GM18951 (cell line): ENCODE results near the gene TBATA.
"Not testable (repeated sequence)": the region's sequence is repeated elsewhere in the genome, so short reads cannot be mapped to it uniquely, and the experiment has no call there.

ENCODE experiments used
- POLR2A ChIP-seq: IDR thresholded peaks from 4 replicates; pipeline ENCODE4 v1.6.1; 2011; ENCODE audit warnings: mild to moderate bottlenecking; ENCODE audit not compliant: insufficient read length, insufficient read depth; ENCODE audit errors: extremely low read depth
- in situ Hi-C: fragments of 300-500 bp; cut with MboI; formaldehyde crosslinking; loops from one replicate; pipeline ENCODE4 v1.12.0; 2022; ENCODE audit warnings: low sequenced_read_pairs, mixed read lengths, inconsistent platforms; ENCODE audit not compliant: unreplicated experiment

TBATA gene

DNA sequence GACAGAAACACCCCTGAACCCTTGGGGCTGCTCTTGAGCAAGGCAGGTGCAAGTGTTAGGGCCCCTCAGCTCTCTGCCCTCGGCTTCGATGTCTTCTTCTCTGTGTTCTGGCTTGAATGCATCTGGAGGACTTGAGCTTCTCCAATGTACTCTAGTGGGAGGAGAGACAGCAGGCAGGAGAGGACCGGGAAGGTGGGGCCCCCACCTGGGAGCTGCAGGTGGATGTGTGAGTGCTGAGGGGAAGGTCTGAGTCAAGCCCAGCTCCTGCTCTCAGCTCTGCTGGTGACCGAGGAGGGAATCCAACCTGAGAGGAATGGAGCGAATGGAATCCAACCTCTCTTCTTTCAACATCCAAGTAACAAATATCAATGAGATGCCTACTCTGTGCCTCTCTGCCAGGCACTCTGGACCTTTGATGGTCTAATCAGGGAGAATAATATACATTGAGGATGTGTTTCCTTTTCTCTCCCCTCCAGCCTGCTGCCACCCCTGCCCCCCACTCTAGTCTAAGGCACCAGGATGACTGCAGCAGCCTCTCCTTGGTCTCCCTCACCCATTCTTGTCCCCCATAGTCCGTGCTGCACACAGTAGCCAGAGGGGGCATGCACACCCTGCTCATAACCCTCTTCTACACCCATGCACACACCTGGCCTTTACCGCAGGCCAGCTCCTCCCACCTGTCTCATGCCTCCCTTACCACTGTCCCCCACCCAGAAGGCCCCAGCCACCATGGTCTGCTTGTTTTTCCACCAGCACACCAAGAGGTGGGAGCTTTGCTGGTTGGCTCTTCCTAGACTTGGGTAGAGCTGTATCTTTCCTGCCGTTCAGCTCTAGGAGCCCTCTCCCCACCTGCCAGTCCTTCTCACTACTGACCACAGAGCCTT is 13.6 kb downstream of the TBATA start:
- no peak for TF ChIP-seq POLR2A
- in situ Hi-C loops: no loop called here

DNA sequence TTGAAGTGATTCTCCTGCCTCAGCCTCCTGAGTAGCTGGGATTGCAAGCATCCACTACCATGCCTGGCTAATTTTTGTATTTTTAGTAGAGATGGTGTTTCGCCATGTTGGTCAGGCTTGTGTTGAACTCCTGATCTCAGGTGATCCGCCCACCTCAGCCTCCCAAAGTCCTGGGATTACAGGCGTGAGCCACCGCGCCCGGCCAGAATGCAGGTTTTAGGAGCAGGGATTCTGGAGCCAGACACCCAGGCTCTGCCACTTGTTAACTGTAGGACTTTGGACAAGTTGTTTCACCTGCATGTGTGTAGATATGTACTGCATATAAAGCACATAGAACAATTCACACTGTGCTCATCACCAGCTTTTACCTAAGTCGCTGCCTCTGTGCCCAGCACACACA is 14.7 kb downstream of the TBATA start:
- in situ Hi-C loops: not testable (repeated sequence)

DNA sequence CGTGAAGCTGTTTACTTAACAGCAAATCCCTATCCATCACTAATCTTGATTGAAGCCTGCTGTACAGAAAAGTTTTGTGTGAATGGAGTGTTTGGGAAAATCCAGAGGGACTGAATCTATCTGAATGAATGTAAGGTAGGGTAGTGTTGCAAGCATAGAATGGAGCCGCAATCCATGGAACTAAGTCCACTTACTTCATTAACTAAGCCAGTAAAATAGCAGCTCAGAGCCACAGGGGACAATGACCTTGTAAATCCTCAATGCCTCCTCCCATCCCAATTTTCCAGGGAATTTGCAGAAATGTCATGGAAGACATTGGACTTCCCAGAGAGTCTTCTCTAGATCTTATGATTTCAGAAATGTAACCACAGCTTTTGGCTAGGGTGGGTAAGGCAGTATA is 15.2 kb downstream of the TBATA start:
- in situ Hi-C loops: no loop called here
- no peak for TF ChIP-seq POLR2A

DNA sequence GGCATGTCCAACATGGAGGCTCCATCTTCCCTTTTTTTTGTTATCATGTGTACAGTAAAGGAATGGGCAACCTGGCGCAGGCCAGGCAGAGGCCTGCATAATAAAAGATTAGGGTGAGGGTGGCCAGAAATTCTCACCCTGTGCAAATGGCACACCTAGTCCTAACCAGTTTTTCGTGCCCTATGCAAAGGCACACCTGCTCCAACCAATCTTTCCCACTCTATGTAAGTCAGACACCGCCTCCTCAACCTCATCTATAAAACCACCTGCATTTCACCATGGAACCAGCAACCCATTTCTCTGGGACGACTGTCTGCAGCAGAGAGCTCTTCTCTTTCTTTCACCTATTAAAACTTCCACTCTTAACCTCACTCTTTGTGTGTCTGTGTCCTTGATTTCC is 16.1 kb downstream of the TBATA start:
- in situ Hi-C loops: no loop called here
- TF ChIP-seq POLR2A: no peak

DNA sequence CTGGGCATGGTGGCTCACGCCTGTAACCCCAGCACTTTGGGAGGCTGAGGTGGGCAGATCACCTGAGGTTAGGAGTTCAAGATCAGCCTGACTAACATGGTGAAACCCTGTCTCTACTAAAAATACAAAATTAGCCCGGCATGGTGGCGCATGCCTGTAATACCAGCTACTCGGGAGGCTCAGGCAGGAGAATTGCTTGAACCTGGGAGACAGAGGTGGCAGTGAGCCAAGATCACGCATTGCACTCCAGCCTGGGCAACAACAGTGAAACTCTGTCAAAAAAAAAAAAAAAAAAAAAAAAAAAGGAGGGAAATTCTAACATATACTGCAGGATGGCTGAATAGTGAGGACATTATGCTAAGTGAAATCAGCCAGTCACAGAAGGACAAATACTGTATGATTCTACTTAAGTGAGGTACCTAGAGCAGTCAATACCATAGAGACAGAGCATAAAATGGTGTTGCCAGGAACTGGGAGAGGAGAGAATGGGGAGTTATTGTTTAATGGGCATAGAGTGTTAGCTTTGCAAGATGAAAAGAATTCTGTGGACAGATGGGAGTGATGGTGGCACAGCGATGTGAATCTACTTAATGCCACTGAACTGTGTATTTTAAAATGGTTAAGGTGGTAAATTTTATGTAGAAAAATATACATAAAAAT is 17.0 kb downstream of the TBATA start:
- in situ Hi-C loops: not testable (repeated sequence)

DNA sequence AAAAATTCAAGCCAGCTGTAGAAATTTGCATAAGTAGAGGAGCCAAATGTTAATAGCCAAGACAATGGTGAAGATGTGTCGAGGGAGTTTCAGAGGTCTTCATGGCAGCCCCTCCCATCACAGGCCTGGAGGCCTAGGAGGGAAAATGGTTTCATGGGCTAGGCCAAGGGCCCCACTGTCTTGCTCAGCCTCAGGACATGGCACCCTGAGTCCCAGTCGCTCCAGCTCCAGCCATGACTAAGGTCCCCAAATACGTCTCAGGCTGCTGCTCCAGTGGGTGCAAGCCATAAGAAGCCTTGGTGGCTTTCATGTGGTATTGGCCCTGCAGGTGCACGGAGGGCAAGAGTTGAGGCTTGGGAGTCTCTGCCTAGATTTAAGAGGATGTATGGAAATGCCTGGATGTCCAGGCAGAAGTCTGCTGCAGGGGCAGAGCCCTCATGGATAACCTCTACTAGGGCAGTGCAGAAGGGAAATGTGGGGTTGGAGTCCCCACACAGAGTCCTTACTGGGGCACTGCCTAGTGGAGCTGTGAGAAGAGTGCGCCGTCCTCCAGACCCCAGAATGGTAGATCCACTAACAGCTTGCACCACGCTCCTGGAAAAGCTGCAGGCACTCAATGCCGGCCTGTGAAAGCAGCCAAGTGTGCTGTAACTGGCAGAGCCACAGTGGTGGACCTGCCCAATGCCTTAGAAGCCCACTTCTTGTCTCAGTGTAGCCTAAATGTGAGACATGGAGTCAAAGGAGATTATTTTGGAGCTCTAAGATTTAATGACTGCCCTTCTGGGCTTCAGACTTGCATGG is 19.2 kb downstream of the TBATA start:
- in situ Hi-C loops: no loop called here
- no peak for TF ChIP-seq POLR2A

DNA sequence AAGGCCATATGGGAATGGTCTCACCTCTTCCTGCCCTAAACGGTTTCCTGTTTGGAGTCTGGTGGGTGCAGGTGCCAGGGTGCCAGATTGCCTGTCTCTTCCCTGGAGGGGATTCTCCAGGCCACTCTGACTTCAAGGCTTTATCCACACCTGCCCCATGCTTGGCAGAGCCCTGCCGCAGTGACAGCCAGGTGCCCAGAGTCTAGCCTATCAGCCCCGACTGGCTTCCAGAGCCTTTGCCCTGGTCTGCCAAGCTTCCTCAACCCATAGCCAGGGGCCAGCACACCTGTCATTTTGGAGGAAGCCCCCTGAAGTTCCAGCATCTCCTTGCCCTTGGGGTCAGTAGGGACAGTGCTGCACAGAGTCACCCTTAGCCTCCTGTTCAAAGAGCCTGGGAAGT is 21.6 kb downstream of the TBATA start:
- in situ Hi-C loops: loop anchor here (5.0 kb wide), 1 partner anchor 211 kb away; no protein-coding TSS in a partner anchor
- TF ChIP-seq POLR2A: no peak

DNA sequence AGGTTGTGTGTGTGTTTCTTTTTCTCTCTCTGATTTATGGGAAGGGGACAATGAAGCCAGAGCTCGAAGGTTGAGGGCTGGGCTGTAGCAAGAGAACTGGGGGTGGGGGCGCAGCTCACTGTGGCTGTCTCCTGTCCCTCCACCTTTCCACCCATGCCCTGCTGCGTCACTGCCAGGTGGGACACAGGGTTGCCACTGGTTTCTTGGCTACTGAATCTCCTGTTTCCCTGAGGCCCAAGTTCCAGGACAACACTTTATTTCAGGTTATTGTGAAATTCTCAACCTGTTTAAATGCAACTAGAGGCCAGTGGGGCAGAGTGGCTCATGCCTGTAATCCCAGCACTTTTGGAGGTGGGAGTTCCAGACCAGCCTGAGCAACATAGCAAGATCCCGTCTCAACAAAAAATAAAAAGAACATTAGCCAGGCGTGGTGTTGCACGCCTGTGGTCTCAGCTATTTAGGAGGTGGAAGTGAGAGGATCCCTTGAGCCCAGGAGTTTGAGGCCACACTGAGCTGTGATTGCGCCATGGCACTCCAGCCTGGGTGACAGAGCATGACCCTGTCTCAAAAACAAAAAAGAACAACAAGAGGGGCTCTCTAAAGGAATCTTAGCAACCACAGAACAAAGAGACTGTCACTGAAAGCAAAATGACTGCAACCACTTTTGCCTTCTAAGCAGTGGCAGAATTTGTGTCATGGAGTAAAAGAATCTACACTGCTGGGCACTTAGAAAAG is 22.6 kb downstream of the TBATA start:
- no peak for TF ChIP-seq POLR2A
- in situ Hi-C loops: loop anchor here (5.0 kb wide), 1 partner anchor 210 kb away; no protein-coding TSS in a partner anchor

DNA sequence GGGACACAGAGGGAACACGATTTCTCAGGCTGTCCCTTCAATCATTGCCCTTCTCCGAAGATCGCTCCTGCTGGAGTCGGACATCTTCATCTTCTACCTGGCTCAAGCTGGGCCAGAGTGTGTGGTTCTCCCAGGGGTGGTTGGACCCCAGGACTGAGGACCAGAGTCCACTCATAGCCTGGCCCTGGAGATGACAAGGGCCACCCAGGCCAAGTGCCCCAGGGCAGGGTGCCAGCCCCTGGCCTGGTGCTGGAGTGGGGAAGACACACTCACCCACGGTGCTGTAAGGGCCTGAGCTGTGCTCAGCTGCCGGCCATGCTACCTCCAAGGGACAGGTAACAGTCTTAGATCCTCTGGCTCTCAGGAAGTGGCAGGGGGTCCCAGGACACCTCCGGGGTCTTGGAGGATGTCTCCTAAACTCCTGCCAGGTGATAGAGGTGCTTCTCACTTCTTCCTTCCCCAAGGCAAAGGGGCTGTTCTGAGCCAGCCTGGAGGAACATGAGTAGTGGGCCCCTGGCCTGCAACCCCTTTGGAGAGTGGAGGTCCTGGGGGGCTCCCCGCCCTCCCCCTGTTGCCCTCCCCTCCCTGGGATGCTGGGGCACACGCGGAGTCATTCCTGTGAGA is 23.3 kb downstream of the TBATA start:
- in situ Hi-C loops: loop anchor here (5.0 kb wide), 1 partner anchor 210 kb away; no protein-coding TSS in a partner anchor
- no peak for TF ChIP-seq POLR2A

DNA sequence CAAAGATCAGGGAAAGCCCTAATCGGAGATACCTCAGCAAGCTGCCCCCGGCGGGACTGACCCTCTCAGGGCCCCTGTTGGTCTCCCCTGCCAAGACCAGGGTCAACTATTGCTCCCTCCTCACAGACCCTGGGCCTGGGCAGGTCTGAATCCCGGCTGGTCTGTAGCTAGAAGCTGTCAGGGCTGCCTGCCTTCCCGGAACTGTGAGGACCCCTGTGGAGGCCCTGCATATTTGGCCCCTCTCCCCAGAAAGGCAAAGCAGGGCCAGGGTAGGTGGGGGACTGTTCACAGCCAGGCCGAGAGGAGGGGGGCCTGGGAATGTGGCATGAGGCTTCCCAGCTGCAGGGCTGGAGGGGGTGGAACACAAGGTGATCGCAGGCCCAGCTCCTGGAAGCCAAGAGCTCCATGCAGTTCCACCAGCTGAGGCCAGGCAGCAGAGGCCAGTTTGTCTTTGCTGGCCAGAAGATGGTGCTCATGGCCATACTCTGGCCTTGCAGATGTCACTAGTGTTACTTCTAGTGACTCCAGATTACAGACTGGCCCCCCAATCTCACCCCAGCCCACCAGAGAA is 24.1 kb downstream of the TBATA start:
- in situ Hi-C loops: loop anchor here (5.0 kb wide), 1 partner anchor 209 kb away; no protein-coding TSS in a partner anchor
- TF ChIP-seq POLR2A: no peak

DNA sequence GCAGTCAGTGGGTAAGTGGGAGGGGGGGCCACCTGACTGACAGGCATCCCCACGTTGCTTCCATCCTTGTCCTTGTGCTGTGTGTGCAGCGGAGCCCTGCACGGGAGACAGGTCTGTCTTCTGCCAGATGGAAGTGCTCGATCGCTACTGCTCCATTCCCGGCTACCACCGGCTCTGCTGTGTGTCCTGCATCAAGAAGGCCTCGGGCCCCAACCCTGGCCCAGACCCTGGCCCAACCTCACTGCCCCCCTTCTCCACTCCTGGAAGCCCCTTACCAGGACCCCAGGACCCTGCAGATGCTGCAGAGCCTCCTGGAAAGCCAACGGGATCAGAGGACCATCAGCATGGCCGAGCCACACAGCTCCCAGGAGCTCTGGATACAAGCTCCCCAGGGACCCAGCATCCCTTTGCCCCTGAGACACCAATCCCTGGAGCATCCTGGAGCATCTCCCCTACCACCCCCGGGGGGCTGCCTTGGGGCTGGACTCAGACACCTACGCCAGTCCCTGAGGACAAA is 24.8 kb downstream of the TBATA start:
- no peak for TF ChIP-seq POLR2A
- in situ Hi-C loops: loop anchor here (5.0 kb wide), 1 partner anchor 208 kb away; no protein-coding TSS in a partner anchor

DNA sequence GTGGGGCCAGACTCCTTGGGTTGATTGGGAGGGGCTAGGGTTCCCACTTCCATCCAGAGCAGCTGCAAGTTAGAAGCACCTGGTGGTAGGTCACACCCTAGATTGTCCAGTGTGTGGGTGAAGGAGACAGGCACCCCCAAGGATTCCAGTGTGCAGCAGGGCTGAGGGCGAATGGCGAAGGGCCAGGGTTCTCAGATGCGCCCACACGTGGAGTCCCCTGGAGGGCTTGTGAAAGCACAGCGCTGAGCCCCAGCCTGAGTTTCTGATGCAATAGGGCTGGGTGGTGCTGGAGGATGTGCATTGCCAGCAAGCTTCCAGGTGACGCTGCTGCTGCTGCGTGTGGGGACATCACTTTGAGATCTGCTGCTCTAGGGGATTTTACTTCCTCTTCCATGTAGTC is 25.4 kb downstream of the TBATA start:
- TF ChIP-seq POLR2A: no peak
- in situ Hi-C loops: loop anchor here (5.0 kb wide), 1 partner anchor 207 kb away; no protein-coding TSS in a partner anchor
